Activated CD4-positive, alpha-beta T cell treated with anti-CD3 and anti-CD28 coated beads for 36 hours (primary cell): Measurements from ENCODE around the gene PI4KA. TPM values are rescaled to one million over a fixed set of nuclear protein-coding genes. Genes with fewer than 3 reads are reported as not detected.
"Not testable (repeated sequence)": the region's sequence is repeated elsewhere in the genome, so short reads cannot be mapped to it uniquely, and the experiment has no call there.

Source experiments
- ATAC-seq: fragments of 200-7000 bp; cut with Tn5 transposase; one replicate; pipeline ENCODE4 v1.10.0; 2021; ENCODE audit warnings: mild to moderate bottlenecking, moderate library complexity
- CTCF ChIA-PET: fragments of 350-600 bp; sonication (Branson Sonifier 250); formaldehyde crosslinking; loops from one replicate; lab custom pipeline; 2021; ENCODE audit warnings: antibody characterized with exemption; lab: Charles Lee
- POLR2A ChIA-PET: fragments of 350-600 bp; sonication (Branson Sonifier 250); formaldehyde crosslinking; loops from one replicate; lab custom pipeline; 2021; ENCODE audit warnings: antibody characterized with exemption, inconsistent platforms; lab: Charles Lee
- DNase-seq: peaks from one replicate; pipeline ENCODE4 v3.0.0-alpha.2; 2020
- H3K27ac Mint-ChIP-seq: one replicate; pipeline ENCODE4 v1.8.0; 2021; ENCODE audit warnings: mixed read lengths
- H3K27me3 Mint-ChIP-seq: one replicate; pipeline ENCODE4 v1.8.0; 2021; ENCODE audit warnings: mixed read lengths
- H3K36me3 Mint-ChIP-seq: one replicate; pipeline ENCODE4 v1.8.0; 2021; ENCODE audit warnings: low read depth, mixed read lengths
- H3K4me1 Mint-ChIP-seq: one replicate; pipeline ENCODE4 v1.8.0; 2021; ENCODE audit warnings: mixed read lengths
- H3K4me3 Mint-ChIP-seq: one replicate; pipeline ENCODE4 v1.8.0; 2021; ENCODE audit warnings: mild to moderate bottlenecking, moderate library complexity, mixed read lengths
- H3K9me3 Mint-ChIP-seq: one replicate; pipeline ENCODE4 v1.8.0; 2021; ENCODE audit warnings: low read depth, mixed read lengths
- intact Hi-C, 2 experiments: fragments of 100-400 bp; cut with DNase I in 1 of 2; cut with micrococcal nuclease in 1 of 2; formaldehyde crosslinking; loops; one replicate each; pipeline versions ENCODE4 v1.14.2 to v1.15.1; 2022 to 2024; cut with DNase I, micrococcal nuclease
- total RNA-seq, 2 experiments: library from RNA; stranded (reverse); gene quantifications; one replicate each; pipeline ENCODE4 v1.2.3, GENCODE V29; 2021

The PI4KA gene
- total RNA-seq, 2 experiments from 2014 or later = 52.8 TPM

GRCh38 chr22:20742764-20743163 is 115.8 kb downstream of the PI4KA start:
- H3K27ac Mint-ChIP-seq = no peak overlapping the region
- H3K4me3 Mint-ChIP-seq = no peak overlapping the region
- no peaks in the 10 kb centered on the region for H3K9me3 Mint-ChIP-seq
- DNase-seq = no peak
- ChIA-PET POLR2A (no interaction called here), CTCF (interaction anchor here (0.7 to 2.1 kb wide), 8 partner anchors 23 to 178 kb away, joined by 3 to 9 read pairs (median 4); no protein-coding TSS in a partner anchor)
- no peaks in the 10 kb centered on the region for H3K4me1 Mint-ChIP-seq
- no peak for ATAC-seq
- no peaks in the 10 kb centered on the region for H3K27me3 Mint-ChIP-seq
- peaks cover 32% of the 10 kb centered on the region for H3K36me3 Mint-ChIP-seq
- intact Hi-C loops = loop anchor here (1.0 to 10.0 kb wide), 5 partner anchors 68 to 325 kb away; no protein-coding TSS in a partner anchor

GRCh38 chr22:20741634-20742581 is 116.7 kb downstream of the PI4KA start:
- POLR2A ChIA-PET = no interaction called here
- ATAC-seq (no peak), DNase-seq (peak; percentile 60)
- no peaks in the 10 kb centered on the region for H3K4me1 Mint-ChIP-seq
- intact Hi-C loops = loop anchor here (1.0 to 10.0 kb wide), 5 partner anchors 67 to 325 kb away; no protein-coding TSS in a partner anchor
- H3K9me3 Mint-ChIP-seq = no peaks in the 10 kb centered on the region
- no peak overlapping the region for H3K27ac Mint-ChIP-seq
- CTCF ChIA-PET = interaction anchor here (0.6 to 2.1 kb wide), 20 partner anchors 8 to 1750 kb away, joined by 3 to 10 read pairs (median 4); no protein-coding TSS in a partner anchor
- peaks cover 29% of the 10 kb centered on the region for H3K36me3 Mint-ChIP-seq
- H3K4me3 Mint-ChIP-seq = no peak overlapping the region
- H3K27me3 Mint-ChIP-seq = no peaks in the 10 kb centered on the region

- H3K9me3 Mint-ChIP-seq = no peaks in the 10 kb centered on the region
- POLR2A ChIA-PET = no interaction called here
- H3K4me1 Mint-ChIP-seq = no peaks in the 10 kb centered on the region
- H3K36me3 Mint-ChIP-seq = peaks cover 24% of the 10 kb centered on the region
- no peak for DNase-seq
- H3K27ac Mint-ChIP-seq = no peak overlapping the region
- H3K4me3 Mint-ChIP-seq = no peak overlapping the region
- CTCF ChIA-PET = interaction anchor here (0.6 to 2.1 kb wide), 18 partner anchors 9 to 1751 kb away, joined by 3 to 10 read pairs (median 5); no protein-coding TSS in a partner anchor
- intact Hi-C loops = loop anchor here in 1 of 2 experiments (5.0 to 10.0 kb wide), 2 partner anchors 66 to 324 kb away; no protein-coding TSS in a partner anchor
- no peak for ATAC-seq
- H3K27me3 Mint-ChIP-seq = no peaks in the 10 kb centered on the region
Observed at GRCh38 chr22:20741008-20741633, 117.5 kb downstream of the PI4KA start.

- H3K27me3 Mint-ChIP-seq = no peaks in the 10 kb centered on the region
- H3K27ac Mint-ChIP-seq = no peak overlapping the region
- H3K9me3 Mint-ChIP-seq = no peaks in the 10 kb centered on the region
- H3K4me1 Mint-ChIP-seq = no peaks in the 10 kb centered on the region
- ATAC-seq = no peak
- ChIA-PET CTCF (interaction anchor here (0.5 to 1.8 kb wide), 8 partner anchors 12 to 553 kb away, joined by 3 to 10 read pairs (median 3); no protein-coding TSS in a partner anchor), POLR2A (no interaction called here)
- intact Hi-C loops = loop anchor here in 1 of 2 experiments (5.0 to 10.0 kb wide), 2 partner anchors 66 to 323 kb away; no protein-coding TSS in a partner anchor
- H3K36me3 Mint-ChIP-seq = peaks cover 24% of the 10 kb centered on the region
- H3K4me3 Mint-ChIP-seq = no peak overlapping the region
- DNase-seq = no peak
Observed at GRCh38 chr22:20740222-20740951, 118.2 kb downstream of the PI4KA start.

- peaks cover 20% of the 10 kb centered on the region for H3K36me3 Mint-ChIP-seq
- H3K27me3 Mint-ChIP-seq = no peaks in the 10 kb centered on the region
- ATAC-seq = no peak
- no peak overlapping the region for H3K27ac Mint-ChIP-seq
- no peak for DNase-seq
- no peaks in the 10 kb centered on the region for H3K4me1 Mint-ChIP-seq
- intact Hi-C loops = no loop called here
- H3K9me3 Mint-ChIP-seq = no peaks in the 10 kb centered on the region
- CTCF ChIA-PET = no interaction called here
- H3K4me3 Mint-ChIP-seq = no peak overlapping the region
- POLR2A ChIA-PET = no interaction called here
Observed at GRCh38 chr22:20738394-20739089, 120.1 kb downstream of the PI4KA start.

- DNase-seq, H3K4me1 Mint-ChIP-seq, H3K9me3 Mint-ChIP-seq, H3K4me3 Mint-ChIP-seq, H3K27me3 Mint-ChIP-seq, POLR2A ChIA-PET, H3K27ac Mint-ChIP-seq, CTCF ChIA-PET, ATAC-seq, intact Hi-C loops: not testable (repeated sequence)
- peaks cover 16% of the 10 kb centered on the region for H3K36me3 Mint-ChIP-seq
Observed at GRCh38 chr22:20736891-20737290, 121.7 kb downstream of the PI4KA start.

- H3K27me3 Mint-ChIP-seq, H3K9me3 Mint-ChIP-seq, POLR2A ChIA-PET, CTCF ChIA-PET, intact Hi-C loops, H3K36me3 Mint-ChIP-seq, H3K4me1 Mint-ChIP-seq, ATAC-seq, DNase-seq, H3K27ac Mint-ChIP-seq, H3K4me3 Mint-ChIP-seq: not testable (repeated sequence)
Observed at GRCh38 chr22:20735356-20736162, 123.1 kb downstream of the PI4KA start.

- H3K27ac Mint-ChIP-seq, ATAC-seq, DNase-seq, H3K9me3 Mint-ChIP-seq, H3K4me1 Mint-ChIP-seq, H3K27me3 Mint-ChIP-seq, H3K4me3 Mint-ChIP-seq, H3K36me3 Mint-ChIP-seq, intact Hi-C loops: not testable (repeated sequence)
- ChIA-PET POLR2A (interaction anchor here (0.6 kb wide), 1 partner anchor 220 kb away, joined by 6 read pairs; no protein-coding TSS in a partner anchor), CTCF (interaction anchor here (1.2 kb wide), 1 partner anchor 9 kb away, joined by 3 read pairs; no protein-coding TSS in a partner anchor)
Observed at GRCh38 chr22:20732431-20732830, 126.2 kb downstream of the PI4KA start.

- H3K4me1 Mint-ChIP-seq = no peaks in the 10 kb centered on the region
- intact Hi-C loops = no loop called here
- no peak for DNase-seq
- no peak overlapping the region for H3K27ac Mint-ChIP-seq
- no peak overlapping the region for H3K4me3 Mint-ChIP-seq
- no peaks in the 10 kb centered on the region for H3K9me3 Mint-ChIP-seq
- ChIA-PET CTCF (no interaction called here), POLR2A (no interaction called here)
- ATAC-seq = no peak
- no peaks in the 10 kb centered on the region for H3K27me3 Mint-ChIP-seq
- peaks cover 11% of the 10 kb centered on the region for H3K36me3 Mint-ChIP-seq
Observed at GRCh38 chr22:20729194-20729593, 129.4 kb downstream of the PI4KA start.
